ENCODE data around the gene EGFR.

Gene EGFR

GRCh38 chr7:55088107-55088506 is 69.3 kb downstream of the EGFR start:
- H3K79me2 ChIP-seq (ENCODE audit: insufficient read depth, low read length): no peaks in the 10 kb centered on the region
- no peak overlapping the region for H3K9ac ChIP-seq (ENCODE audit: low read length)
- TF ChIP-seq CTCF (IDR thresholded peaks at IDR 0.05; ENCODE audit: low read length): no peak
- TF ChIP-seq EZH2 (IDR thresholded peaks at IDR 0.05; ENCODE audit: borderline replicate concordance, low read length): no peak
- no peaks in the 10 kb centered on the region for H3K9me2 ChIP-seq (ENCODE audit: low read depth, low read length)
- H3K9me3 ChIP-seq (ENCODE audit: low read length): no peaks in the 10 kb centered on the region
- no peaks in the 10 kb centered on the region for H3F3A ChIP-seq (ENCODE audit: insufficient read depth, low read length)
- H3K4me2 ChIP-seq (ENCODE audit: low read length): no peak overlapping the region
- no peaks in the 10 kb centered on the region; the same call in 1 of the 2 replicates for H3K27me3 ChIP-seq (ENCODE audit: insufficient read depth, low read length)
- no peak overlapping the region for H3K4me3 ChIP-seq (ENCODE audit: low read depth, low read length, poor library complexity, severe bottlenecking)
- no peaks in the 10 kb centered on the region for H3K36me3 ChIP-seq (ENCODE audit: insufficient read depth, low read length)
- H2AFZ ChIP-seq (ENCODE audit: low read length): no peak overlapping the region
- H3K4me1 ChIP-seq (ENCODE audit: insufficient read depth, low read length, severe bottlenecking): no peaks in the 10 kb centered on the region
- no peaks in the 10 kb centered on the region for H4K20me1 ChIP-seq (ENCODE audit: insufficient read depth, low read length)
- no peak overlapping the region for H3K27ac ChIP-seq (ENCODE audit: low read depth, low read length, poor library complexity, severe bottlenecking)

- Histone ChIP-seq H3K4me2 (ENCODE audit: low read length) (no peak overlapping the region), H3K36me3 (ENCODE audit: insufficient read depth, low read length) (no peaks in the 10 kb centered on the region), H3K9me3 (ENCODE audit: low read length) (no peaks in the 10 kb centered on the region), H4K20me1 (ENCODE audit: insufficient read depth, low read length) (no peaks in the 10 kb centered on the region), H3K9ac (ENCODE audit: low read length) (no peak overlapping the region), H2AFZ (ENCODE audit: low read length) (no peak overlapping the region), H3K4me3 (ENCODE audit: low read depth, low read length, poor library complexity, severe bottlenecking) (no peak overlapping the region), H3K27me3 (ENCODE audit: insufficient read depth, low read length) (no peaks in the 10 kb centered on the region; the same call in 1 of the 2 replicates), H3K4me1 (ENCODE audit: insufficient read depth, low read length, severe bottlenecking) (no peaks in the 10 kb centered on the region), H3K9me2 (ENCODE audit: low read depth, low read length) (no peaks in the 10 kb centered on the region), H3F3A (ENCODE audit: insufficient read depth, low read length) (no peaks in the 10 kb centered on the region), H3K27ac (ENCODE audit: low read depth, low read length, poor library complexity, severe bottlenecking) (no peak overlapping the region), H3K79me2 (ENCODE audit: insufficient read depth, low read length) (no peaks in the 10 kb centered on the region)
- TF ChIP-seq EZH2 (IDR thresholded peaks at IDR 0.05; ENCODE audit: borderline replicate concordance, low read length) (no peak), CTCF (IDR thresholded peaks at IDR 0.05; ENCODE audit: low read length) (no peak)
Measured at GRCh38 chr7:55088620-55089019, 69.8 kb downstream of the EGFR start.

- Histone ChIP-seq H3K9me3 (ENCODE audit: low read length) (no peaks in the 10 kb centered on the region), H3K9me2 (ENCODE audit: low read depth, low read length) (no peaks in the 10 kb centered on the region), H2AFZ (ENCODE audit: low read length) (no peak overlapping the region), H3K27me3 (ENCODE audit: insufficient read depth, low read length) (no peaks in the 10 kb centered on the region; the same call in 1 of the 2 replicates), H3K4me1 (ENCODE audit: insufficient read depth, low read length, severe bottlenecking) (no peaks in the 10 kb centered on the region), H3K27ac (ENCODE audit: low read depth, low read length, poor library complexity, severe bottlenecking) (no peak overlapping the region), H3K4me3 (ENCODE audit: low read depth, low read length, poor library complexity, severe bottlenecking) (no peak overlapping the region), H3K9ac (ENCODE audit: low read length) (no peak overlapping the region), H3F3A (ENCODE audit: insufficient read depth, low read length) (no peaks in the 10 kb centered on the region), H4K20me1 (ENCODE audit: insufficient read depth, low read length) (no peaks in the 10 kb centered on the region), H3K4me2 (ENCODE audit: low read length) (no peak overlapping the region), H3K79me2 (ENCODE audit: insufficient read depth, low read length) (no peaks in the 10 kb centered on the region), H3K36me3 (ENCODE audit: insufficient read depth, low read length) (no peaks in the 10 kb centered on the region)
- TF ChIP-seq EZH2 (IDR thresholded peaks at IDR 0.05; ENCODE audit: borderline replicate concordance, low read length) (no peak), CTCF (IDR thresholded peaks at IDR 0.05; ENCODE audit: low read length) (no peak)
Measured at GRCh38 chr7:55092186-55092974, 73.6 kb downstream of the EGFR start.

All from OCI-LY1 (cell line).